Naive thymus-derived CD4-positive, alpha-beta T cell (primary cell): ENCODE data around the gene TTPAL. TPM values are rescaled to one million over a fixed set of nuclear protein-coding genes. Genes with fewer than 3 reads are reported as not detected.
A peak's percentile ranks its signal among the peaks of the same experiment; 100 is the strongest.

Source experiments
- ATAC-seq: fragments of 150-1000 bp; cut with Tn5 transposase; 2 replicates; pipeline ENCODE4 v1.10.0; 2021; ENCODE audit warnings: mild to moderate bottlenecking, moderate library complexity
- CTCF ChIA-PET: fragments of 350-600 bp; sonication (Branson Sonifier 250); formaldehyde crosslinking; loops from one replicate; lab custom pipeline; 2021; ENCODE audit warnings: antibody characterized with exemption; lab: Charles Lee
- POLR2A ChIA-PET: fragments of 350-600 bp; sonication (Branson Sonifier 250); formaldehyde crosslinking; loops from one replicate; lab custom pipeline; 2021; ENCODE audit warnings: antibody characterized with exemption, inconsistent platforms; lab: Charles Lee
- DNase-seq, 9 donors: peaks; one replicate each; pipeline versions ENCODE4 v3.0.0 to v3.0.0-alpha.2; 2020 to 2022; ENCODE audit warnings: mixed read lengths in 1 of 9
- H3K27ac ChIP-seq: one replicate; pipeline ENCODE4 v1.7.0; 2013; ENCODE audit warnings: mild to moderate bottlenecking, low read depth, low read length, moderate library complexity
- H3K27me3 ChIP-seq, 2 donors: one replicate each; pipeline ENCODE4 v1.7.0; 2013; ENCODE audit warnings: low read length in 2 of 2, mild to moderate bottlenecking in 2 of 2, moderate library complexity in 2 of 2; ENCODE audit not compliant: control insufficient read depth in 2 of 2, insufficient read depth in 2 of 2
- H3K36me3 ChIP-seq, 3 experiments: 1 replicate in 2 of 3; 2 replicates in 1 of 3; pipeline ENCODE4 v1.7.0; 2013; ENCODE audit warnings: low read length in 3 of 3, mild to moderate bottlenecking in 3 of 3, moderate library complexity in 1 of 3; ENCODE audit not compliant: insufficient read depth in 3 of 3, control insufficient read depth in 2 of 3
- H3K4me1 ChIP-seq, 2 donors: one replicate each; pipeline ENCODE4 v1.7.0; 2013; ENCODE audit warnings: low read length in 2 of 2, mild to moderate bottlenecking in 2 of 2, moderate library complexity in 1 of 2; ENCODE audit not compliant: control insufficient read depth in 2 of 2, insufficient read depth in 2 of 2
- H3K4me3 ChIP-seq: 2 replicates; pipeline ENCODE4 v1.7.0; 2013; ENCODE audit warnings: mild to moderate bottlenecking, low read length
- H3K9me3 ChIP-seq, 3 experiments: 1 replicate in 2 of 3; 2 replicates in 1 of 3; pipeline ENCODE4 v1.7.0; 2013; ENCODE audit warnings: low read length in 3 of 3; ENCODE audit not compliant: control insufficient read depth in 2 of 3
- H3K27ac Mint-ChIP-seq, 9 donors: one replicate each; pipeline ENCODE4 v1.8.0; 2020 to 2022; ENCODE audit warnings: mixed read lengths in 9 of 9, mild to moderate bottlenecking in 8 of 9, moderate library complexity in 5 of 9, inconsistent platforms in 2 of 9
- H3K27me3 Mint-ChIP-seq, 5 donors: one replicate each; pipeline ENCODE4 v1.8.0; 2021 to 2022; ENCODE audit warnings: mixed read lengths in 5 of 5, mild to moderate bottlenecking in 1 of 5
- H3K36me3 Mint-ChIP-seq, 5 donors: one replicate each; pipeline ENCODE4 v1.8.0; 2020 to 2022; ENCODE audit warnings: mixed read lengths in 5 of 5, mild to moderate bottlenecking in 3 of 5, inconsistent platforms in 1 of 5
- H3K4me1 Mint-ChIP-seq, 7 donors: one replicate each; pipeline ENCODE4 v1.8.0; 2020 to 2022; ENCODE audit warnings: mixed read lengths in 7 of 7, mild to moderate bottlenecking in 3 of 7, inconsistent platforms in 1 of 7
- H3K4me3 Mint-ChIP-seq, 10 donors: one replicate each; pipeline ENCODE4 v1.8.0; 2020 to 2022; ENCODE audit warnings: mild to moderate bottlenecking in 10 of 10, mixed read lengths in 10 of 10, moderate library complexity in 6 of 10, inconsistent platforms in 2 of 10
- H3K9me3 Mint-ChIP-seq, 11 donors: one replicate each; pipeline ENCODE4 v1.8.0; 2020 to 2022; ENCODE audit warnings: mixed read lengths in 11 of 11, mild to moderate bottlenecking in 4 of 11, inconsistent platforms in 1 of 11, moderate library complexity in 1 of 11
- intact Hi-C, 2 donors: fragments of 100-400 bp; cut with micrococcal nuclease; formaldehyde crosslinking; loops; one replicate each; pipeline ENCODE4 v1.15.1; 2023
- polyA plus RNA-seq, 2 donors: library from polyadenylated mRNA; unstranded; fragments of 300-500 nt; fragmentation: Illumina TruSeq; gene quantifications; one replicate each; pipeline ENCODE4 v1.2.3, GENCODE V29; 2021
- total RNA-seq, 6 experiments: library from RNA in 5 of 6; stranded (reverse) in 5 of 6; gene quantifications; 1 replicate in 5 of 6; 2 replicates in 1 of 6; pipeline ENCODE4 v1.2.3 and lab custom pipeline; 2021 to 2026

TTPAL gene
- total and polyA plus RNA-seq, 7 experiments from 2014 or later = 8.8 to 20.7 (median 14.2) TPM

GRCh38 chr20:44494266-44494665 lies 18.6 kb downstream of the TTPAL start:
- H3K27me3 ChIP-seq = no peaks in the 10 kb centered on the region
- H3K4me1 Mint-ChIP-seq = peaks cover 0 to 44% (median 9%) of the 10 kb centered on the region in 7 donors
- H3K27me3 Mint-ChIP-seq = no peaks in the 10 kb centered on the region
- no peaks in the 10 kb centered on the region for H3K9me3 ChIP-seq
- DNase-seq (no peak), ATAC-seq (no peak)
- CTCF ChIA-PET = interaction anchor here (0.7 kb wide), 1 partner anchor 13 kb away, joined by 3 read pairs; no protein-coding TSS in a partner anchor
- intact Hi-C loops = no loop called here
- H3K9me3 Mint-ChIP-seq = no peaks in the 10 kb centered on the region
- H3K27ac ChIP-seq = no peak overlapping the region
- POLR2A ChIA-PET = no interaction called here
- H3K36me3 ChIP-seq = peaks cover 5 to 91% (median 21%) of the 10 kb centered on the region in 3 experiments
- H3K27ac Mint-ChIP-seq = peak overlapping the region in 8 of 9 donors; percentile 18 to 81 (median 54)
- H3K4me3 ChIP-seq = no peak overlapping the region
- no peak overlapping the region for H3K4me3 Mint-ChIP-seq
- peaks cover 0 to 7% of the 10 kb centered on the region in 2 donors for H3K4me1 ChIP-seq
- peaks cover 22 to 62% (median 25%) of the 10 kb centered on the region in 5 donors for H3K36me3 Mint-ChIP-seq

GRCh38 chr20:44494681-44495080 lies 19.0 kb downstream of the TTPAL start:
- peaks cover 0 to 44% (median 9%) of the 10 kb centered on the region in 7 donors for H3K4me1 Mint-ChIP-seq
- no peaks in the 10 kb centered on the region for H3K9me3 Mint-ChIP-seq
- H3K4me3 Mint-ChIP-seq = no peak overlapping the region
- H3K4me1 ChIP-seq = peaks cover 0 to 7% of the 10 kb centered on the region in 2 donors
- H3K4me3 ChIP-seq = no peak overlapping the region
- H3K36me3 Mint-ChIP-seq = peaks cover 18 to 59% (median 25%) of the 10 kb centered on the region in 5 donors
- H3K27ac ChIP-seq = no peak overlapping the region
- H3K9me3 ChIP-seq = no peaks in the 10 kb centered on the region
- DNase-seq = no peak
- H3K27ac Mint-ChIP-seq = peak overlapping the region in 6 of 9 donors; percentile 25 to 76 (median 64)
- CTCF ChIA-PET = interaction anchor here (0.6 to 0.7 kb wide), 2 partner anchors 13 to 394 kb away, joined by 3 read pairs; no protein-coding TSS in a partner anchor
- no peak for ATAC-seq
- no peaks in the 10 kb centered on the region for H3K27me3 ChIP-seq
- POLR2A ChIA-PET = interaction anchor here (0.8 kb wide), 1 partner anchor 19 kb away, joined by 3 read pairs; the partner anchor contains the start of gene TTPAL
- peaks cover 6 to 91% (median 17%) of the 10 kb centered on the region in 3 experiments for H3K36me3 ChIP-seq
- H3K27me3 Mint-ChIP-seq = no peaks in the 10 kb centered on the region
- intact Hi-C loops = no loop called here

GRCh38 chr20:44495257-44495656 lies 19.6 kb downstream of the TTPAL start:
- Mint-ChIP-seq H3K9me3 (no peaks in the 10 kb centered on the region), H3K36me3 (peaks cover 16 to 60% (median 25%) of the 10 kb centered on the region in 5 donors), H3K4me1 (peaks cover 0 to 42% (median 9%) of the 10 kb centered on the region in 7 donors), H3K4me3 (no peak overlapping the region), H3K27ac (peak overlapping the region in 7 of 9 donors; percentile 44 to 77 (median 73)), H3K27me3 (no peaks in the 10 kb centered on the region)
- Histone ChIP-seq H3K4me1 (peaks cover 0 to 7% of the 10 kb centered on the region in 2 donors), H3K4me3 (no peak overlapping the region), H3K36me3 (peaks cover 10 to 91% (median 19%) of the 10 kb centered on the region in 3 experiments), H3K9me3 (no peaks in the 10 kb centered on the region), H3K27ac (no peak overlapping the region), H3K27me3 (no peaks in the 10 kb centered on the region)
- ChIA-PET CTCF (interaction anchor here (0.6 kb wide), 1 partner anchor 393 kb away, joined by 3 read pairs; no protein-coding TSS in a partner anchor), POLR2A (interaction anchor here (0.8 kb wide), 1 partner anchor 20 kb away, joined by 3 read pairs; the partner anchor contains the start of gene TTPAL)
- DNase-seq (no peak), ATAC-seq (peak; percentile 26)
- intact Hi-C loops = no loop called here

GRCh38 chr20:44495802-44496481 lies 20.3 kb downstream of the TTPAL start:
- Mint-ChIP-seq H3K9me3 (no peaks in the 10 kb centered on the region), H3K27ac (peak overlapping the region in 8 of 9 donors; percentile 26 to 77 (median 68)), H3K27me3 (no peaks in the 10 kb centered on the region), H3K4me3 (no peak overlapping the region), H3K4me1 (peaks cover 0 to 39% (median 9%) of the 10 kb centered on the region in 7 donors), H3K36me3 (peaks cover 16 to 64% (median 25%) of the 10 kb centered on the region in 5 donors)
- intact Hi-C loops = no loop called here
- Histone ChIP-seq H3K27ac (no peak overlapping the region), H3K9me3 (no peaks in the 10 kb centered on the region), H3K27me3 (no peaks in the 10 kb centered on the region), H3K4me1 (peaks cover 0 to 7% of the 10 kb centered on the region in 2 donors), H3K4me3 (no peak overlapping the region), H3K36me3 (peaks cover 17 to 94% (median 26%) of the 10 kb centered on the region in 3 experiments)
- CTCF ChIA-PET = no interaction called here
- POLR2A ChIA-PET = no interaction called here
- ATAC-seq = peak; percentile 61
- DNase-seq = no peak

GRCh38 chr20:44496976-44497375 lies 21.3 kb downstream of the TTPAL start:
- Mint-ChIP-seq H3K36me3 (peaks cover 18 to 65% (median 35%) of the 10 kb centered on the region in 5 donors), H3K27ac (peak overlapping the region in 4 of 9 donors; percentile 14 to 82 (median 64)), H3K4me1 (peaks cover 0 to 29% (median 7%) of the 10 kb centered on the region in 7 donors), H3K4me3 (no peak overlapping the region), H3K27me3 (no peaks in the 10 kb centered on the region), H3K9me3 (peaks cover 0 to 2% (median 0%) of the 10 kb centered on the region in 11 donors)
- ChIA-PET POLR2A (no interaction called here), CTCF (no interaction called here)
- Histone ChIP-seq H3K27ac (no peak overlapping the region), H3K36me3 (peaks cover 19 to 95% (median 36%) of the 10 kb centered on the region in 3 experiments), H3K9me3 (no peaks in the 10 kb centered on the region), H3K27me3 (no peaks in the 10 kb centered on the region), H3K4me1 (peaks cover 0 to 7% of the 10 kb centered on the region in 2 donors), H3K4me3 (no peak overlapping the region)
- no peak for DNase-seq
- no peak for ATAC-seq
- intact Hi-C loops = no loop called here

- POLR2A ChIA-PET = interaction anchor here (0.6 kb wide), 1 partner anchor 10 kb away, joined by 3 read pairs; no protein-coding TSS in a partner anchor
- no peak for ATAC-seq
- peaks cover 19 to 95% (median 40%) of the 10 kb centered on the region in 3 experiments for H3K36me3 ChIP-seq
Measured at GRCh38 chr20:44497761-44498160, 22.1 kb downstream of the TTPAL start.

More at GRCh38 chr20:44497761-44498160, 22.1 kb downstream of the TTPAL start:
- Mint-ChIP-seq H3K27ac (peak overlapping the region in 3 of 9 donors; percentile 44 to 76 (median 47)), H3K9me3 (peaks cover 0 to 2% (median 0%) of the 10 kb centered on the region in 11 donors), H3K27me3 (no peaks in the 10 kb centered on the region), H3K36me3 (peaks cover 19 to 64% (median 33%) of the 10 kb centered on the region in 5 donors), H3K4me1 (peaks cover 0 to 27% (median 5%) of the 10 kb centered on the region in 7 donors), H3K4me3 (no peak overlapping the region)
- H3K27ac ChIP-seq = no peak overlapping the region
- no peaks in the 10 kb centered on the region for H3K4me1 ChIP-seq
- no peaks in the 10 kb centered on the region for H3K27me3 ChIP-seq
- H3K9me3 ChIP-seq = no peaks in the 10 kb centered on the region
- CTCF ChIA-PET = no interaction called here
- DNase-seq = no peak
- no peak overlapping the region for H3K4me3 ChIP-seq
- intact Hi-C loops = no loop called here
